Suprapubic skin (tissue), 4 donors: ENCODE results near the gene CMTM8.
"Not testable (repeated sequence)": the region's sequence is repeated elsewhere in the genome, so short reads cannot be mapped to it uniquely, and the experiment has no call there.

ENCODE experiments used
- EP300 ChIP-seq: sonication (generic); formaldehyde crosslinking; IDR thresholded peaks from one replicate; pipeline ENCODE4 v1.6.1; 2017; ENCODE audit warnings: antibody characterized with exemption
- POLR2A ChIP-seq, 2 donors: fragments of 450-650 bp; IDR thresholded peaks; one replicate each; pipeline ENCODE4 v1.6.1; 2017; ENCODE audit warnings: antibody characterized with exemption in 2 of 2, mild to moderate bottlenecking in 2 of 2, moderate library complexity in 2 of 2
- POLR2AphosphoS5 ChIP-seq, 3 donors: sonication (generic); formaldehyde crosslinking; IDR thresholded peaks; one replicate each; pipeline ENCODE4 v1.6.1; 2017; ENCODE audit warnings: antibody characterized with exemption in 3 of 3
- TF ChIP-seq, protein P1 (sequence below), 2 donors: fragments of 200-600 bp in 1 of 2; fragments of 450-650 bp in 1 of 2; sonication (generic) in 1 of 2; IDR thresholded peaks; one replicate each; pipeline ENCODE4 v1.5.1; 2016 to 2019; ENCODE audit warnings: antibody characterized with exemption in 2 of 2, mild to moderate bottlenecking in 1 of 2, moderate library complexity in 1 of 2

DNA sequence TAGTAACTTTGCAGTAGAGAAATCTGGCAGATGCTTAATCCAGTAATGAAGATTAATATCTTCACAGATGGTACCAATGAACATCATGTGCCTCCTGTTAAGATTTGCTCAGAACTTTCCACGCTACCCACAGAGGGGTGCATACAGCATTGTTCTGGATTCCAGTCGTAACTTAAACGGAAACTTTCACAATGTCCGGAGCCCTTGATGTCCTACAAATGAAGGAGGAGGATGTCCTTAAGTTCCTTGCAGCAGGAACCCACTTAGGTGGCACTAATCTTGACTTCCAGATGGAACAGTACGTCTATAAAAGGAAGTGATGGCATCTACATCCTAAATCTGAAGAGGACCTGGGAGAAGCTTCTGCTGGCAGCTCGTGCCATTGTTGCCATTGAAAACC is 47.9 kb upstream of the CMTM8 start:
- TF ChIP-seq POLR2AphosphoS5 (IDR thresholded peaks at IDR 0.05); EP300; POLR2A (IDR thresholded peaks at IDR 0.05): not testable (repeated sequence)
- TF ChIP-seq, protein P1, sequence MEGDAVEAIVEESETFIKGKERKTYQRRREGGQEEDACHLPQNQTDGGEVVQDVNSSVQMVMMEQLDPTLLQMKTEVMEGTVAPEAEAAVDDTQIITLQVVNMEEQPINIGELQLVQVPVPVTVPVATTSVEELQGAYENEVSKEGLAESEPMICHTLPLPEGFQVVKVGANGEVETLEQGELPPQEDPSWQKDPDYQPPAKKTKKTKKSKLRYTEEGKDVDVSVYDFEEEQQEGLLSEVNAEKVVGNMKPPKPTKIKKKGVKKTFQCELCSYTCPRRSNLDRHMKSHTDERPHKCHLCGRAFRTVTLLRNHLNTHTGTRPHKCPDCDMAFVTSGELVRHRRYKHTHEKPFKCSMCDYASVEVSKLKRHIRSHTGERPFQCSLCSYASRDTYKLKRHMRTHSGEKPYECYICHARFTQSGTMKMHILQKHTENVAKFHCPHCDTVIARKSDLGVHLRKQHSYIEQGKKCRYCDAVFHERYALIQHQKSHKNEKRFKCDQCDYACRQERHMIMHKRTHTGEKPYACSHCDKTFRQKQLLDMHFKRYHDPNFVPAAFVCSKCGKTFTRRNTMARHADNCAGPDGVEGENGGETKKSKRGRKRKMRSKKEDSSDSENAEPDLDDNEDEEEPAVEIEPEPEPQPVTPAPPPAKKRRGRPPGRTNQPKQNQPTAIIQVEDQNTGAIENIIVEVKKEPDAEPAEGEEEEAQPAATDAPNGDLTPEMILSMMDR (IDR thresholded peaks at IDR 0.05): not testable (repeated sequence)
